H9 (cell line): ENCODE measurements around the gene PPRC1. TPM values are rescaled to one million over a fixed set of nuclear protein-coding genes. Genes with fewer than 3 reads are reported as not detected.

Source experiments
- DNase-seq: peaks from one replicate; pipeline ENCODE4 v3.0.0-alpha.2; 2017
- H2AFZ ChIP-seq: one replicate; pipeline ENCODE4 v1.6.1; 2013; ENCODE audit warnings: mild to moderate bottlenecking, low read length, control low read depth, moderate library complexity
- H2AK5ac ChIP-seq: 2 replicates; pipeline ENCODE4 v1.6.1; 2013; ENCODE audit warnings: low read length, control low read depth, mixed read lengths; ENCODE audit not compliant: insufficient read length
- H2BK120ac ChIP-seq: one replicate; pipeline ENCODE4 v1.6.1; 2013; ENCODE audit warnings: low read depth, mild to moderate bottlenecking, low read length, control low read depth, inconsistent platforms; ENCODE audit not compliant: poor library complexity, severe bottlenecking
- H2BK12ac ChIP-seq: 2 replicates; pipeline ENCODE4 v1.6.1; 2013; ENCODE audit warnings: low read length, control low read depth, mixed read lengths, low read depth; ENCODE audit not compliant: insufficient read length
- H2BK15ac ChIP-seq: 2 replicates; pipeline ENCODE4 v1.6.1; 2013; ENCODE audit warnings: low read depth, low read length, control low read depth
- H2BK20ac ChIP-seq: one replicate; pipeline ENCODE4 v1.6.1; 2013; ENCODE audit warnings: low read depth, mild to moderate bottlenecking, low read length, control low read depth, inconsistent platforms; ENCODE audit not compliant: poor library complexity, severe bottlenecking
- H2BK5ac ChIP-seq: 2 replicates; pipeline ENCODE4 v1.6.1; 2013; ENCODE audit warnings: low read length, control low read depth, mixed read lengths; ENCODE audit not compliant: insufficient read length
- H3K14ac ChIP-seq: 2 replicates; pipeline ENCODE4 v1.6.1; 2013; ENCODE audit warnings: low read length, control low read depth; ENCODE audit not compliant: insufficient read depth
- H3K18ac ChIP-seq: 2 replicates; pipeline ENCODE4 v1.6.1; 2013; ENCODE audit warnings: low read depth, mild to moderate bottlenecking, mixed read lengths, low read length, control low read depth; ENCODE audit not compliant: insufficient read length
- H3K23ac ChIP-seq: 2 replicates; pipeline ENCODE4 v1.6.1; 2013; ENCODE audit warnings: low read length, control low read depth, mixed read lengths, low read depth; ENCODE audit not compliant: insufficient read length
- H3K23me2 ChIP-seq: 2 replicates; pipeline ENCODE4 v1.6.1; 2013; ENCODE audit warnings: low read depth, mild to moderate bottlenecking, mixed read lengths, low read length, control low read depth; ENCODE audit not compliant: insufficient read length, poor library complexity, severe bottlenecking
- H3K27ac ChIP-seq: 2 replicates; pipeline ENCODE4 v1.5.1; 2013; ENCODE audit warnings: low read length, control low read depth, mixed read lengths, low read depth; ENCODE audit not compliant: insufficient read length
- H3K27me3 ChIP-seq: 2 replicates; pipeline ENCODE4 v1.6.1; 2013; ENCODE audit warnings: low read length, control low read depth, inconsistent platforms; ENCODE audit not compliant: insufficient read depth
- H3K4ac ChIP-seq: 2 replicates; pipeline ENCODE4 v1.6.1; 2013; ENCODE audit warnings: low read depth, mild to moderate bottlenecking, control low read depth, inconsistent platforms, low read length, moderate library complexity
- H3K4me1 ChIP-seq: 2 replicates; pipeline ENCODE4 v1.6.1; 2013; ENCODE audit warnings: low read length, control low read depth, inconsistent platforms; ENCODE audit not compliant: insufficient read depth
- H3K4me2 ChIP-seq: 2 replicates; pipeline ENCODE4 v1.6.1; 2013; ENCODE audit warnings: low read length, control low read depth, mixed read lengths; ENCODE audit not compliant: insufficient read length, insufficient read depth
- H3K56ac ChIP-seq: 2 replicates; pipeline ENCODE4 v1.6.1; 2013; ENCODE audit warnings: low read depth, mild to moderate bottlenecking, mixed read lengths, low read length, control low read depth; ENCODE audit not compliant: insufficient read length
- H3K79me1 ChIP-seq: 2 replicates; pipeline ENCODE4 v1.6.1; 2013; ENCODE audit warnings: low read depth, mild to moderate bottlenecking, moderate library complexity, low read length, control low read depth, inconsistent platforms; ENCODE audit not compliant: insufficient read depth, poor library complexity, severe bottlenecking
- H3K79me2 ChIP-seq: 2 replicates; pipeline ENCODE4 v1.6.1; 2013; ENCODE audit warnings: low read length, control low read depth, inconsistent platforms; ENCODE audit not compliant: insufficient read depth
- H3K9ac ChIP-seq: 2 replicates; pipeline ENCODE4 v1.6.1; 2013; ENCODE audit warnings: low read length, control low read depth, mixed read lengths; ENCODE audit not compliant: insufficient read length; ENCODE audit errors: extremely low read depth
- H3K9me3 ChIP-seq: one replicate; pipeline ENCODE4 v1.6.1; 2013; ENCODE audit warnings: low read depth, low read length, inconsistent platforms; ENCODE audit not compliant: control insufficient read depth
- H3T11ph ChIP-seq: one replicate; pipeline ENCODE4 v1.6.1; 2013; ENCODE audit warnings: mild to moderate bottlenecking, low read length, control low read depth, inconsistent platforms
- H4K20me1 ChIP-seq: one replicate; pipeline ENCODE4 v1.6.1; 2013; ENCODE audit not compliant: control insufficient read depth, insufficient read length, insufficient read depth
- H4K5ac ChIP-seq: 2 replicates; pipeline ENCODE4 v1.6.1; 2013; ENCODE audit warnings: low read depth, mild to moderate bottlenecking, mixed read lengths, low read length, control low read depth; ENCODE audit not compliant: insufficient read length
- H4K8ac ChIP-seq: replicated peaks from 2 replicates; pipeline ENCODE4 v1.6.1; 2013; ENCODE audit warnings: low read length, control low read depth, mixed read lengths, low read depth; ENCODE audit not compliant: insufficient read length
- H4K91ac ChIP-seq: 2 replicates; pipeline ENCODE4 v1.6.1; 2013; ENCODE audit warnings: low read depth, mild to moderate bottlenecking, moderate library complexity, mixed read lengths, low read length, control low read depth; ENCODE audit not compliant: insufficient read length
- H3K27ac Mint-ChIP-seq, 3 experiments: 2 replicates in 2 of 3; 3 replicates in 1 of 3; pipeline ENCODE4 v1.8.0; 2020 to 2021; ENCODE audit warnings: mixed read lengths in 3 of 3, mild to moderate bottlenecking in 1 of 3, moderate library complexity in 1 of 3
- H3K27me3 Mint-ChIP-seq: 2 replicates; pipeline ENCODE4 v1.8.0; 2021; ENCODE audit warnings: low read depth, mild to moderate bottlenecking, moderate library complexity, mixed read lengths
- H3K36me3 Mint-ChIP-seq, 3 experiments: 2 replicates in 2 of 3; 3 replicates in 1 of 3; pipeline ENCODE4 v1.8.0; 2020 to 2021; ENCODE audit warnings: low read depth in 3 of 3, mixed read lengths in 3 of 3; ENCODE audit not compliant: insufficient read depth in 1 of 3
- H3K4me1 Mint-ChIP-seq, 2 experiments: 2 replicates each; pipeline ENCODE4 v1.8.0; 2020; ENCODE audit warnings: mixed read lengths in 2 of 2
- H3K4me3 Mint-ChIP-seq, 2 experiments: 2 replicates in 1 of 2; 3 replicates in 1 of 2; pipeline ENCODE4 v1.8.0; 2020 to 2021; ENCODE audit warnings: mild to moderate bottlenecking in 2 of 2, mixed read lengths in 2 of 2, moderate library complexity in 1 of 2
- H3K9me3 Mint-ChIP-seq, 2 experiments: 2 replicates in 1 of 2; 3 replicates in 1 of 2; pipeline ENCODE4 v1.8.0; 2020; ENCODE audit warnings: mild to moderate bottlenecking in 2 of 2, mixed read lengths in 2 of 2, moderate library complexity in 1 of 2
- CTCF ChIP-seq: fragments of 200-600 bp; sonication (generic); conservative IDR thresholded peaks from 3 replicates; pipeline ENCODE4 v1.8.0; 2021; ENCODE audit warnings: antibody characterized with exemption, mild to moderate bottlenecking
- WGBS: extraction: QIAGEN DNeasy Blood & Tissue Kit; methylation state at CpG from one replicate; pipeline ENCODE4 v1.1.7; 2013; ENCODE audit warnings: missing lambda C conversion rate, low lambda C conversion rate, mixed read lengths; ENCODE audit not compliant: insufficient read length; ENCODE audit errors: extremely low coverage; 5-methylcytosine and 5-hydroxymethylcytosine counted together
- total RNA-seq: library from RNA; stranded (reverse); gene quantifications from 2 replicates; pipeline ENCODE4 v1.2.1, GENCODE V29; 2021

Gene PPRC1
- total RNA-seq, 1 experiment from 2014 or later, result 121 TPM

DNA sequence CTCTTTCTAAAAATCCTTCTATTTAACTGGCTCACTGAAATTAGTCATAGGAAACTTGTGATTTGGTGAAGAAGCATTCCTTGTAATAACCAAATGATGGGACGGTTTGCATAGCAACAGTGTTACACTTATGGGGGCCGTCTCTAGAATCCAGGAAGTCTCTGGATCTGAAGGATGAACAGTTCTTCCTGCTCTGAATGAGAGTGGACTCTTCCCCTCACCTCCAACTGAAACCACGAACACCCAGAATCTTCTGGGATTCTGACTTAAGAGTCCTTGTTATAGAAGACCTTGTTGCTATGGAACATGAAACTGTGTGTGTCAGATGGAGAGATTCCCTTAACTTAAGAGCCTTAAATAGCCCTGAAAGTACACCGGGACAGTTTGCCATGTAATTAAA is 42.6 kb downstream of the PPRC1 start:
- Mint-ChIP-seq H3K9me3 (peaks cover 3 to 5% of the 10 kb centered on the region in 2 experiments; a peak in 4 of 5 replicates), H3K27ac (no peak overlapping the region), H3K4me1 (peaks cover 0 to 3% of the 10 kb centered on the region in 2 experiments; a peak in 2 of 4 replicates), H3K4me3 (no peak overlapping the region), H3K27me3 (peaks cover 18% of the 10 kb centered on the region), H3K36me3 (no peaks in the 10 kb centered on the region; a peak in 1 of 7 replicates)
- no peaks in the 10 kb centered on the region for H3K9me3 ChIP-seq
- H3K4me1 ChIP-seq, result no peaks in the 10 kb centered on the region
- DNase-seq, result no peak
- no peaks in the 10 kb centered on the region for H3K79me1 ChIP-seq
- no peak overlapping the region for H3K14ac ChIP-seq
- H3K9ac ChIP-seq, result no peak overlapping the region
- no peak overlapping the region for H2BK5ac ChIP-seq
- TF ChIP-seq CTCF, result no peak
- no peak overlapping the region for H2AK5ac ChIP-seq
- H2BK120ac ChIP-seq, result no peak overlapping the region
- H3K56ac ChIP-seq, result no peak overlapping the region
- no peaks in the 10 kb centered on the region for H3K27me3 ChIP-seq
- no peak overlapping the region for H3T11ph ChIP-seq
- H3K18ac ChIP-seq, result no peak overlapping the region
- no peaks in the 10 kb centered on the region for H3K79me2 ChIP-seq
- no peak overlapping the region for H2AFZ ChIP-seq
- H2BK20ac ChIP-seq, result no peak overlapping the region
- H4K91ac ChIP-seq, result no peak overlapping the region
- H4K5ac ChIP-seq, result no peak overlapping the region
- H2BK15ac ChIP-seq, result no peak overlapping the region
- H3K4ac ChIP-seq, result no peak overlapping the region
- H3K4me2 ChIP-seq, result no peak overlapping the region
- no peak overlapping the region for H2BK12ac ChIP-seq
- no peak overlapping the region for H4K8ac ChIP-seq
- no CpG with 5 or more reads among the region's 4 CpGs for WGBS
- H3K23me2 ChIP-seq, result no peaks in the 10 kb centered on the region
- H3K27ac ChIP-seq, result no peak overlapping the region
- no peak overlapping the region for H3K23ac ChIP-seq
- no peaks in the 10 kb centered on the region for H4K20me1 ChIP-seq
